IMR-90 (cell line): ENCODE data around the gene FAIM. TPM values are rescaled to one million over a fixed set of nuclear protein-coding genes. Genes with fewer than 3 reads are reported as not detected.

ENCODE experiments used
- ATAC-seq: fragments of 200-7000 bp; cut with Tn5 transposase; 2 replicates; pipeline ENCODE4 v1.9.1; 2020; ENCODE audit warnings: low read depth, mild to moderate bottlenecking, moderate library complexity
- BruUV-seq: library from RNA; stranded (reverse); fragments of 400-500 nt; replicated peaks from 2 replicates; lab custom pipeline; 2021; lab: Mats Ljungman, UMichigan
- CTCF ChIA-PET: fragments of 300-600 bp; formaldehyde crosslinking; extraction: SDS; loops from one replicate; lab custom pipeline; 2021; ENCODE audit warnings: antibody characterized with exemption; lab: Yijun Ruan, JAX
- POLR2A ChIA-PET: fragments of 300-600 bp; sonication (Branson Sonifier 250); formaldehyde crosslinking; loops from one replicate; lab custom pipeline; 2022; ENCODE audit warnings: antibody characterized with exemption; ENCODE audit not compliant: unreplicated experiment; lab: Charles Lee
- DNase-seq: peaks from one replicate; pipeline ENCODE4 v3.0.0; 2013
- H2AFZ ChIP-seq: replicated peaks from 2 replicates; pipeline ENCODE3; 2013; ENCODE audit warnings: low read length, mild to moderate bottlenecking; ENCODE audit not compliant: poor library complexity
- H2AK5ac ChIP-seq: 2 replicates; pipeline ENCODE4 v1.6.1; 2013; ENCODE audit warnings: low read depth, low read length, inconsistent platforms
- H2AK9ac ChIP-seq: replicated peaks from 2 replicates; pipeline ENCODE3; 2013; ENCODE audit warnings: mild to moderate bottlenecking, low read depth, low read length, moderate library complexity; ENCODE audit not compliant: poor library complexity
- H2BK120ac ChIP-seq: 2 replicates; pipeline ENCODE4 v1.6.1; 2013; ENCODE audit warnings: low read depth, low read length, inconsistent platforms
- H2BK15ac ChIP-seq: 3 replicates; pipeline ENCODE4 v1.6.1; 2013; ENCODE audit warnings: low read depth, low read length, inconsistent platforms
- H2BK20ac ChIP-seq: 2 replicates; pipeline ENCODE4 v1.6.1; 2013; ENCODE audit warnings: low read depth, mild to moderate bottlenecking, inconsistent platforms, low read length, moderate library complexity
- H2BK5ac ChIP-seq: 2 replicates; pipeline ENCODE4 v1.6.1; 2013; ENCODE audit warnings: mild to moderate bottlenecking, low read depth, low read length, inconsistent platforms; ENCODE audit not compliant: poor library complexity, severe bottlenecking
- H3K14ac ChIP-seq: replicated peaks from 2 replicates; pipeline ENCODE4 v1.6.1; 2013; ENCODE audit warnings: low read depth, low read length, inconsistent platforms
- H3K18ac ChIP-seq: 2 replicates; pipeline ENCODE4 v1.6.1; 2013; ENCODE audit warnings: low read depth, low read length, control low read depth
- H3K23ac ChIP-seq: 2 replicates; pipeline ENCODE4 v1.6.1; 2013; ENCODE audit warnings: low read depth, low read length, inconsistent platforms
- H3K27ac ChIP-seq: 2 replicates; pipeline ENCODE4 v1.5.1; 2013; ENCODE audit warnings: mild to moderate bottlenecking, control low read depth, low read length; ENCODE audit not compliant: insufficient read depth
- H3K27me3 ChIP-seq: 2 replicates; pipeline ENCODE4 v1.6.1; 2013; ENCODE audit warnings: low read length; ENCODE audit not compliant: control insufficient read depth, insufficient read depth
- H3K36me3 ChIP-seq: 2 replicates; pipeline ENCODE4 v1.6.1; 2013; ENCODE audit warnings: low read length, mixed read lengths; ENCODE audit not compliant: control insufficient read depth, insufficient read depth
- H3K4ac ChIP-seq: 2 replicates; pipeline ENCODE4 v1.6.1; 2013; ENCODE audit warnings: low read depth, low read length, inconsistent platforms
- H3K4me1 ChIP-seq: 2 replicates; pipeline ENCODE4 v1.6.1; 2013; ENCODE audit warnings: low read length, mixed read lengths; ENCODE audit not compliant: control insufficient read depth, insufficient read depth
- H3K4me2 ChIP-seq: 2 replicates; pipeline ENCODE4 v1.6.1; 2013; ENCODE audit warnings: low read depth, mild to moderate bottlenecking, control low read depth, low read length, moderate library complexity
- H3K4me3 ChIP-seq: 2 replicates; pipeline ENCODE4 v1.5.1; 2013; ENCODE audit warnings: low read depth, mild to moderate bottlenecking, control low read depth, low read length, moderate library complexity; ENCODE audit not compliant: insufficient read depth
- H3K56ac ChIP-seq: 2 replicates; pipeline ENCODE4 v1.6.1; 2013; ENCODE audit warnings: low read length, inconsistent platforms; ENCODE audit not compliant: insufficient read depth; ENCODE audit errors: extremely low read depth
- H3K79me1 ChIP-seq, 2 experiments: 2 replicates each; pipeline ENCODE4 v1.6.1; 2013; ENCODE audit warnings: low read length in 2 of 2, inconsistent platforms in 1 of 2, low read depth in 1 of 2
- H3K9ac ChIP-seq: 2 replicates; pipeline ENCODE4 v1.6.1; 2013; ENCODE audit warnings: low read depth, low read length, control low read depth
- H3K9me1 ChIP-seq: 2 replicates; pipeline ENCODE4 v1.6.1; 2013; ENCODE audit warnings: low read length, inconsistent platforms; ENCODE audit not compliant: insufficient read depth
- H3K9me3 ChIP-seq: 2 replicates; pipeline ENCODE4 v1.6.1; 2013; ENCODE audit warnings: low read length; ENCODE audit not compliant: control insufficient read depth, insufficient read depth
- H4K20me1 ChIP-seq: 2 replicates; pipeline ENCODE4 v1.6.1; 2013; ENCODE audit warnings: low read length, inconsistent platforms; ENCODE audit not compliant: insufficient read depth
- H4K5ac ChIP-seq: 2 replicates; pipeline ENCODE4 v1.6.1; 2013; ENCODE audit warnings: mild to moderate bottlenecking, low read depth, low read length, control low read depth
- H4K8ac ChIP-seq, 2 experiments: 2 replicates each; pipeline ENCODE4 v1.6.1; 2013; ENCODE audit warnings: low read depth in 2 of 2, low read length in 2 of 2, control low read depth in 1 of 2, inconsistent platforms in 1 of 2
- H4K91ac ChIP-seq: 2 replicates; pipeline ENCODE4 v1.6.1; 2013; ENCODE audit warnings: low read depth, low read length, inconsistent platforms; ENCODE audit not compliant: insufficient read depth
- BHLHE40 ChIP-seq: fragments of 150-350 bp; IDR thresholded peaks from 2 replicates; pipeline ENCODE4 v1.6.1; 2016; ENCODE audit warnings: mild to moderate bottlenecking, low read depth, low read length
- CEBPB ChIP-seq: IDR thresholded peaks from 2 replicates; pipeline ENCODE4 v1.6.1; 2012; ENCODE audit warnings: low read depth, low read length, improper control_type of control experiment
- CHD1 ChIP-seq: IDR thresholded peaks from 2 replicates; pipeline ENCODE4 v1.6.1; 2012; ENCODE audit warnings: low read depth, low read length, improper control_type of control experiment
- CTCF ChIP-seq: conservative IDR thresholded peaks from 2 replicates; pipeline ENCODE4 v1.5.1; 2012; ENCODE audit warnings: mild to moderate bottlenecking, low read depth, low read length, improper control_type of control experiment
- ELK1 ChIP-seq: fragments of 150-350 bp; IDR thresholded peaks from 2 replicates; pipeline ENCODE4 v1.6.1; 2016; ENCODE audit warnings: low read depth, mild to moderate bottlenecking, low read length, moderate library complexity, borderline replicate concordance
- FOS ChIP-seq: fragments of 150-350 bp; IDR thresholded peaks from 2 replicates; pipeline ENCODE4 v1.6.1; 2016; ENCODE audit warnings: low read depth, low read length
- MAFK ChIP-seq: IDR thresholded peaks from 2 replicates; pipeline ENCODE4 v1.6.1; 2012; ENCODE audit warnings: low read depth, low read length, improper control_type of control experiment
- MXI1 ChIP-seq: IDR thresholded peaks from 2 replicates; pipeline ENCODE4 v1.6.1; 2012; ENCODE audit warnings: low read depth, mild to moderate bottlenecking, low read length, moderate library complexity, borderline replicate concordance
- POLR2A ChIP-seq: IDR thresholded peaks from 2 replicates; pipeline ENCODE4 v1.6.1; 2012; ENCODE audit warnings: mild to moderate bottlenecking, low read depth, low read length
- RAD21 ChIP-seq: IDR thresholded peaks from 2 replicates; pipeline ENCODE4 v1.6.1; 2012; ENCODE audit warnings: low read length, improper control_type of control experiment
- RCOR1 ChIP-seq: IDR thresholded peaks from 2 replicates; pipeline ENCODE4 v1.6.1; 2012; ENCODE audit warnings: mild to moderate bottlenecking, low read length, improper control_type of control experiment; ENCODE audit not compliant: insufficient replicate concordance
- RFX5 ChIP-seq: IDR thresholded peaks from 2 replicates; pipeline ENCODE4 v1.8.0; 2012; ENCODE audit warnings: low read depth, mild to moderate bottlenecking, low read length, moderate library complexity
- SMC3 ChIP-seq: fragments of 150-350 bp; IDR thresholded peaks from 2 replicates; pipeline ENCODE4 v1.6.1; 2016; ENCODE audit warnings: low read depth, mild to moderate bottlenecking, antibody characterized with exemption, low read length, moderate library complexity
- USF2 ChIP-seq: fragments of 150-350 bp; IDR thresholded peaks from 2 replicates; pipeline ENCODE4 v1.6.1; 2017; ENCODE audit warnings: mild to moderate bottlenecking, antibody characterized with exemption, low read length, low read depth
- WGBS, 2 experiments: methylation state at CpG; one replicate each; pipeline versions ENCODE4 v1.1.5 to v1.1.7; 2013; ENCODE audit warnings: missing lambda C conversion rate in 2 of 2; ENCODE audit not compliant: insufficient read length in 1 of 2; ENCODE audit errors: extremely low coverage in 2 of 2; 5-methylcytosine and 5-hydroxymethylcytosine counted together
- dilution Hi-C: fragments of 300-500 bp; cut with HindIII; formaldehyde crosslinking; loops from one replicate; pipeline ENCODE4 v1.14.3; 2018; ENCODE audit warnings: low sequenced_read_pairs; ENCODE audit not compliant: unreplicated experiment
- in situ Hi-C: fragments of 300-500 bp; cut with MboI; formaldehyde crosslinking; loops from 3 replicates; pipeline ENCODE4 v1.14.3; 2019; ENCODE audit warnings: low sequenced_read_pairs, inconsistent platforms, mixed read lengths
- intact Hi-C: fragments of 100-400 bp; cut with micrococcal nuclease; formaldehyde crosslinking; loops from 2 replicates; pipeline ENCODE4 v1.10.0; 2022
- polyA plus RNA-seq, 3 experiments: library from polyadenylated mRNA; depleted of rRNA; stranded (reverse); fragments of >200 nt; gene quantifications; 2 replicates each; pipeline ENCODE4 v1.2.3, GENCODE V29; 2012; ENCODE audit warnings: low replicate concordance in 1 of 3
- total RNA-seq: library from RNA; depleted of rRNA; stranded (reverse); fragments of >200 nt; gene quantifications from 2 replicates; pipeline ENCODE4 v1.2.3, GENCODE V29; 2012

FAIM gene
- total and polyA plus RNA-seq, 2 of the 4 experiments (the other 2 are of a cell fraction) = 2.5 to 3.4 TPM

- ChIA-PET CTCF (interaction anchor here (0.6 kb wide), 1 partner anchor 25 kb away, joined by 6 read pairs; no protein-coding TSS in a partner anchor), POLR2A (no interaction called here)
- Histone ChIP-seq H2BK20ac (no peak overlapping the region), H3K27me3 (no peaks in the 10 kb centered on the region), H2AK9ac (no peak overlapping the region), H3K4ac (no peak overlapping the region), H3K9me3 (peaks cover 7% of the 10 kb centered on the region), H3K18ac (no peak overlapping the region), H3K56ac (no peak overlapping the region), H3K14ac (no peak overlapping the region), H2AFZ (no peak overlapping the region), H3K4me3 (no peak overlapping the region), H4K5ac (no peak overlapping the region), H3K36me3 (no peaks in the 10 kb centered on the region), H2BK120ac (no peak overlapping the region), H3K4me1 (no peaks in the 10 kb centered on the region), H4K8ac (no peak overlapping the region), H3K27ac (no peak overlapping the region), H2BK5ac (no peak overlapping the region), H3K9me1 (no peaks in the 10 kb centered on the region), H2AK5ac (no peak overlapping the region), H3K79me1 (no peaks in the 10 kb centered on the region), H3K23ac (no peak overlapping the region), H3K4me2 (no peak overlapping the region), H4K20me1 (no peaks in the 10 kb centered on the region), H3K9ac (no peak overlapping the region), H4K91ac (no peak overlapping the region), H2BK15ac (no peak overlapping the region)
- DNase-seq (no peak), ATAC-seq (no peak)
- TF ChIP-seq CEBPB (no peak), CTCF (no peak), RAD21 (no peak), ELK1 (no peak), RFX5 (no peak), MAFK (no peak), RCOR1 (no peak), CHD1 (no peak), SMC3 (no peak), USF2 (no peak), FOS (no peak), POLR2A (no peak), BHLHE40 (no peak), MXI1 (no peak)
- no TSS peak for BruUV-seq
- intact Hi-C loops = no loop called here
- no CpG with 5 or more reads among the region's 2 CpGs for WGBS, 2 experiments
- dilution Hi-C loops = no loop called here
- in situ Hi-C loops = no loop called here
Observed at GRCh38 chr3:138638641-138639040, 30.1 kb downstream of the FAIM start.
